HG03565 (cell line): ENCODE data around the gene ABCA3.

ENCODE experiments used
- ATAC-seq: cut with Tn5 transposase; IDR thresholded peaks from one replicate; pipeline ENCODE4 v1.9.1; 2021; ENCODE audit warnings: mild to moderate bottlenecking, moderate library complexity; ENCODE audit not compliant: unreplicated experiment

Gene ABCA3

DNA sequence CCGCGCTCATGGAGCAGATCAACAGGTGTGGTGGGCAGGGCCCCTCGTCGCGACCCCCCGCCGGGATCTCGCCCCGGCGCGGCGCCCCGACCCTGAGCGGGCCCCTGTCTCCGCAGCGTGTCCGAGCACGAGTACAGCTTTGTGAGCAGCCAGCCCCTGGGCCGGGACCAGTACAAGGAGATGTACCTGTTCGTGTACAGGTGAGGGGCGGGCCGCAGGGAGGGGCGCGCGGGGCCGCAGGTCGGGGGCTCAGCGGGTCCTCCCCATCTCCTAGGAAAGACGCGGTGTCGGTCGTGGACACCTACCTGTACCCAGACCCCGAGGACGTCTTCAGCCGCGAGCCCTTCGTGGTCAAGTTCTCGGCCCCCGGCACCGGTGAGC, 103.4 kb downstream of the ABCA3 start:
- ATAC-seq, result no peak

DNA sequence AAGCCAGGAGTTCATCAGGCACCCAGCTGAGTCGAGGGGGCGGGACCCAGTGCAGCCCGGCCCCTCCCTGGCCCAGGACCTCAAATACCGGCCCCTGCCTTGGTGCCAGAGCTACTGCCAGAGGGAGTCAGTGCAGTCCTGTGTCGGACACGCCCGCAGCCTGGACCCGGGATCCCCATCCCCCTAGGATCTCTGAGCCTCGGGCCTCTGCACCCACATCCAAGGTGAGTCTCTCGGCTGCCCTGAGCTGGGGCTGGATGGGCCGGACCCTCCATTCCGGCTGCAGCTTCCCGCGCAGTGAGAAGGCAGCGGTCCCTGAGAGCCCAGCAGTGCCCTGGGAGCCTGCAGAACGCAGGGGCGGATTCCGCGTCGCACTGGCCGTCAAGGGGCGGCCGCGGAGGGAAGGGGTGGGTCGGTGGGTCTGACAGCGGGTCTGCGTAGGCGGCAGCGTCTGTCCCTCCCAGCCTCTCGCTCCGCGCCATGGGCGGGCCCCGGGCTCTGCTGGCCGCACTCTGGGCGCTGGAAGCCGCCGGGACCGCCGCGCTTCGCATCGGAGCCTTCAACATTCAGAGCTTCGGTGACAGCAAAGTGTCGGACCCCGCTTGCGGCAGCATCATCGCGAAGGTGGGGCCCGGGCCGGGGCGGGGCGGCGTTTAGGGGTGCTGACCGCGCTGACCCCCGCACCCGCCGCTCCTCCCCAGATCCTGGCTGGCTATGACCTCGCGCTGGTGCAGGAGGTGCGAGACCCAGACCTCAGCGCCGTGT, 104.0 kb downstream of the ABCA3 start, which contains the start of gene DNASE1L2:
Gene DNASE1L2 (plus strand): TSS at position 108 of the 765 bp plus-strand sequence. CDS start 373 bp downstream, at position 481.
- ATAC-seq, result no peak

DNA sequence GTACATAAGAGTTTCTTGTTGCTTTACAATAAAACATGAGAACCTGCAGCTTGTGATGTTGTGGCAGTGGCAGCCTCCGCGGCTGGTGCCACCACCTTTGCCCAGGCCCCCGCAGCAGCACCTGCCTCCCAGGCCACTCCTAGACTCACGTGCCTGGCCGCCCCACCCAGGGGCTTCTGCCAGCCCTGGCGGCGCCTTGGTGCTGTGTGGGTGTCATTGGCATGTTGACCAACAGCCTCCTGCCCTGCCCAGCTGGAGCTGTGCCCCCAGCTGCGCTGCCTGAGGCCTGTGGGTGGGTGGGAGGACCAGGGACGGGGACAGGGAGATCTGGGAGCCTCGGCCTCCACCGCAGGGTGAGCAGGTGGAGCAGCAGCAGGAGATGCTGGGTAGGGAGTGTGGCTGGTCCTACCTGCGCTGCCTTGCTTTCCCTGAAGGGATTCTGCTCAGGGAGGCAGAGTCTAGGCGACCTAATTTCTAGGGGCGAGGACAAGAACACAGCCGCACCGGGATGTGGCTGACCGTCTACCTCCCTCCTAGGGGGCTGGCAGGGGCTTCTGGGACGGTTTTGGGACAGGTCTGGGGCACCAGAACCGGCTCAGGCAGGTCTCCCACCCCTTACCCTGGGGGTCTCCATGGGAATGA, 104.7 kb downstream of the ABCA3 start:
- ATAC-seq, result no peak

DNA sequence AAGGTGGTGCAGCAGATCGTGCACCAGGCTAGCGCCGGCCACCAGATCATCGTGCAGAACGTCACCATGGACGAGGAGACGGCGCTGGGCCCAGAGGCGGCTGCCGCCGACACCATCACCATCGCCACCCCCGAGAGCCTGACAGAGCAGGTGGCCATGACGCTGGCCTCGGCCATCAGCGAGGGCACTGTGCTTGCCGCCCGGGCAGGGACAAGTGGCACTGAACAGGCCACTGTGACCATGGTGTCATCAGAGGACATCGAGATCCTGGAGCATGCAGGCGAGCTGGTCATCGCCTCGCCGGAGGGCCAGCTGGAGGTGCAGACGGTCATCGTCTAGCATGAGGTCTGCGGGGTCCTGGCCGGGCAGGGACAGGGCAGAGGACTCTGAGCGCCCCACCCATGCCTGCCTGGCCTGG, 105.3 kb downstream of the ABCA3 start:
- ATAC-seq, result no peak

DNA sequence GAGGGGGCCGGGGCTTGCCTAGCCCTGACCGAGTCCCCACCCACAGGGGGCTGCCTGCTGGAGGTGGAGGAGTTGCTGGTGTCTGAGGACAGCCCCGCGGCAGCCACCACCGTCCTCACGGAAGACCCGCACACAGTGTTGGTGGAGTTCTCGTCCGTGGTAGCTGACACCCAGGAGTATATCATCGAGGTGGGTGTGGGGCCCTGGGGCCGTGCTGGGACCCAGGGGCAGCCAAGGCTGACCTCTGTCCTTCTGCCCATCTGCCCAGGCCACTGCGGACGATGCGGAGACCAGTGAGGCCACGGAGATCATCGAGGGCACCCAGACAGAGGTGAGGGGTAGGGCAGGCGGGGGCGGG, 105.7 kb downstream of the ABCA3 start:
- no peak for ATAC-seq

DNA sequence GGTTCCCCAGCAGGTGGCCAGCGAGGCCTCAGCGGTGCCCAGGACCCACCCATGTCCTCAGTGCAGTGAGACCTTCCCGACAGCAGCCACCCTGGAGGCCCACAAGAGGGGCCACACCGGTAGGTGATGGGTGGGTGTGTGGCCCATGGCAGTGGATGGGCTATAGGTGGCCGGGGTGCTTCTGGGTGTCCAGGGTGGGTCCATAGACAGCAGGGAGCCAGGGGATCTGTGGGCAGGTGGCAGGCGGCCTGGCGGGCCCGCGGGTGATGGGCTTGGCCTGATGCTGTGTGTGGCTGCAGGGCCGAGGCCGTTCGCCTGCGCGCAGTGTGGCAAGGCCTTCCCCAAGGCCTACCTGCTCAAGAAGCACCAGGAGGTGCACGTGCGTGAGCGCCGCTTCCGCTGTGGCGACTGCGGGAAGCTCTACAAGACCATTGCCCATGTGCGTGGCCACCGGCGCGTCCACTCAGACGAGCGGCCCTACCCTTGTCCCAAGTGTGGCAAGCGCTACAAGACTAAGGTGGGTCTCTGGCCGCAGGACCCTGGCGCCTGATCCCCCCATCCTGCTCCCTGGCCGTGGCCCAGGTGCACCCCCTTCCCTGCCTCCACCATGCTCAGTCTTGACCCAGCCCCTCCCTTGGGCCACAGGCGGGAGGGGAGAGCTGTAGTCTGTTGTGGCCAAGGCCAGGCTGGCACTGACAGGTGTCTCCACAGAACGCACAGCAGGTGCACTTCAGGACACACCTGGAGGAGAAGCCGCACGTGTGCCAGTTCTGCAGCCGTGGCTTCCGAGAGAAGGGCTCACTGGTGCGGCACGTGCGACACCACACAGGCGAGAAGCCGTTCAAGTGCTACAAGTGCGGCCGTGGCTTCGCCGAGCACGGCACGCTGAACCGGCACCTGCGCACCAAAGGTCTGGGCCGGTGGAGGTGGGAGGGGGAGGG, 106.4 kb downstream of the ABCA3 start:
- no peak for ATAC-seq

DNA sequence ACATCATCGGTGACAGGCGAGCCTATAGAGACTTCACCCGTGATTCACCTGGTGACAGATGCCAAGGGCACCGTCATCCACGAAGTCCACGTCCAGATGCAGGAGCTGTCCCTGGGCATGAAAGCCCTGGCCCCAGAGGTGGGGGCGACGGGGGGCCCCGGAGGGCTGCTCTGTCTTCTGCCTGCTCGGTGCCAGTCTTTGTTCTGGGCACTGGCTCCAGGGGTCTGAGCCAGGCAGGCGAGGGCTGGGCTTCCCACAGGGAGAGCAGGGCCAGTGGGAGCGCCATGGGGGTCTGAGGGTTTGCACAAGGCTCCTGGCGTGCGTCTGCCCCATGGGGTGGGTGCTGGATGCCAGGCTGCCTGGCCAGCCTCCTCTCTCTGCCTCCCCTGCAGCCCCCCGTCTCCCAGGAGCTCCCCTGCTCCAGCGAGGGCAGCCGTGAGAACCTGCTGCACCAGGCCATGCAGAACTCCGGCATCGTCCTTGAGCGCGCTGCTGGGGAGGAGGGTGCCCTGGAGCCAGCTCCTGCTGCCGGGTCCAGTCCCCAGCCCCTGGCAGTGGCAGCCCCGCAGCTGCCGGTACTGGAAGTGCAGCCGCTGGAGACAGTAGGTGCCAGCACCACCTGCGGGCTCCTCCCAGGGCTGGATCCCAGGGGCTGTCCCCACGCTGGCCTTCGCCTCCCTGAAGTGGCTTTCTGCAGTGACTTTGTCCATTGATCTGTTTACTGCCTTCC, 107.3 kb downstream of the ABCA3 start:
- ATAC-seq, result no peak

DNA sequence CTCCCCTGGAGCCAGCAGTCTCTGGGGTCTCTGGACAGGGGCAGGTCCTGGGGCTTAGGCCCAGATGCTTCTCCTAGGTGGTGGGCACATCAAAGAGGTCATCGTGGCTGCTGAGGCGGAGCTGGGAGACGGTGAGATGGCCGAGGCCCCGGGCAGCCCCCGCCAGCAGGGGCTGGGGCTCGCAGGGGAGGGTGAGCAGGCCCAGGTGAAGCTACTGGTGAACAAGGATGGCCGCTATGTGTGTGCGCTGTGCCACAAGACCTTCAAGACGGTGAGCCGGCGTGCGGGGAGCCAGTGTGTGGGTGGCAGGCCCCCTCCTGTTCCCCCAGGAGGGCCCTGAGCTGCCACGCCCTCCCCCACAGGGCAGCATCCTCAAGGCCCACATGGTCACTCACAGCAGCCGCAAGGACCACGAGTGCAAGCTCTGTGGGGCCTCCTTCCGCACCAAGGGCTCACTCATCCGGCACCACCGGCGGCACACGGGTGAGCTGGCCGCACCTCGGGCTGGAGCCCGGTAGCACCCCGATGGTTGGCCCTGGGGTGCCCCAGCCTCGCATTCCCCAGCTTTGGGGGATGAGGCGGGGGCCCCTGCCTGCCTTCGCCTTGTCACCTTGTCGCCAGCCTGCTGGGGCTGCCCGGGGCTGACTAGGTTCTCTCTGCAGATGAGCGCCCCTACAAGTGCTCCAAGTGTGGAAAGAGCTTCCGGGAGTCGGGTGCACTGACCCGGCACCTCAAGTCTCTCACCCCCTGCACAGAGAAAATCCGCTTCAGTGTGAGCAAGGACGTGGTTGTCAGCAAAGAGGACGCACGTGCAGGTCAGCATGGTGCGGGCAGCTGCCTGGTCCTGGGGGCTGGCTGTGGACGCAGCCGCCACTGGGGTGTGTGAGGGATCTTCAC, 108.2 kb downstream of the ABCA3 start:
- ATAC-seq, result no peak

DNA sequence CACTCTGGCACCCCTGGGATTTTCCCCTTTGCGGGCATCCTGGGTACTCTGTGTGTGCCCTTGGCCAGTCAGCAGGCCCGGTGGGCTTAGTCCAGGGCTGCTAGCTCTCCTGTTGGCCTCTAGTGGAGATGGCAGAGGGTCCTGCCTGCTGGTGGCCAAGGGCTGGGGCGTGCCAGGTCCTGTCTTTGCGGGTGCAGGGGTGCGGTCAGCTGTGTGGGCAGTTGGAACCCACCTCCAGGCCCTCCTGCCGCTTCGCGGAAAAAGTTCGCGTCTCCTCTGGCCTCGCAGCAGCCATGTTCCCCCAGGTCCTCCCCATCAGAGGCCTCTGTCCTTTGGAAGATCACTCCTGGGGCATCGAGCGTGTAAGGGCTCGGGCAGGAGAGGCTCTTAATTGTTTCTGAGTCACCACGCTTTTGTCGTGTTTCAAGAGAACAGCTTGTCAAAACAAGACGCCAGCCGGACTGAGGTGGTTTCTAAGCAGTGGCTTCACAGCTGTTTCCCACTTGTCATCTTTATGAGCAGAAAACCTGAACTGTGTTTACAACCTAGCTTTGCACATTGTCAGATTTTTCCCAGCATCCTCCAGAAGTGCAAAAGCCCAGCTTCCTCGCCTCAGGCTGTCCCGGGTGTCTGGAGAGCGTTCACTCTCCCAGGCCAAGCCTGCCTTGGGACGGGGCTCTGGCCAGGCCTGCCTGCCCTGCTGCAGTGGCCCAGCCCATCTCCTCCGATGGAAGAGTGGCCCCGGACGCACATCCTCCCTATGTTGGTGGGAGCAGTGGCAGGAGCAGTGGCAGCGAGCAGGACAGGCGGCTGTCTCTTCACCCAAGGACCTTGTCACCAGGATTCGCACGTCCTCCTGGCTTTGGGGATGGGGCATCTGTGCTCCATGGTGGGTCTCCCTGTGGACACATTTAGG, 109.3 kb downstream of the ABCA3 start:
- ATAC-seq, result no peak

DNA sequence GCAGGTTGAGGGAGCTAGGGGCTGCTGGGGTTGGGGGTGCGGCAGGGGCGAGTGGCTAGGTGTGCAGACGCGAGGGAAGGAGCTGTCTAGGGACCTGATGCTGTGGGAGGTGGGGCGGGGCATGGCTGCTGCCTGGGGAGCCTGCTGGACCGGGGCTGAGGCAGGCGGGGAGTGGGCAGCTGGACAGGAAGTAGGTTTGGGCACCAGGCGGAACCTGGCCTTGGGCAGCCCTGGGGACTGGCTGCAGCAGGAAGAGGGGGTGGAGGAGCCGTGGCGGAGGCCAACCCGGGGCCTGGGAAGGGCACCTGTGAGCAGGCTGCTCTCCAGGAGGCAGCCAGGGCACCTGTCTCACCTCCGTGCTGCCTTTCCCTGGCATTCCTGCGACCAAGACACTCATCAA, 110.2 kb downstream of the ABCA3 start:
- ATAC-seq, result no peak

DNA sequence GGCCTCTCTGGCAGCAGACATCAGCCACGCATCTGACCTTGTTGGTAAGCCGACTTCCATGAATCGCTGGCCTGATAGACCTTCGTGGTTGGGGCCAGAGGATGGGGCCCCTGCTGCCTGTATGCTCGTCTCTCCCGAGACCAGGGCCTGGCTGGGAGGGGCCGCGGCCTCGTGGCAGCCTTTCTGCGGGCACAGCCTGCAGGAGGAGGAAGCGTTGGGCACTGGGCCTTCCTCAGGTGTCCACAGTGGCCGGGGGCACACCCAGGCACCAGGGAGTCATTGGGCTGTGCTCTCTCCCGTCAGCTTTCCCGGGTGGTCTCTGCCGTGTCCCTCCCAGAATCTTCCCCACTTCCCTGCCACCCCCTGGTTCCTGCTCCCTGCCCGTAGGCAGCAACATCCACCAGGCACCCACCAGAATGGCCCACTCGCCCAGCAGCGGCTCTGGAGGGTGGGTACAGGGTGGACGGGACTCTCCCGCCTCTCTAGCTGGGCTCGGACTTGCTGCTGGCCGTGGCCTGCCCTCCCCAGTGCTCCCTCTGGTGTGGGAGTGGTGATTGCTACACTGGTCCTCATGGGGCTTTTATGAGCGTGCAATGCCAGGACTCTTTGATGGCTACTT, 110.8 kb downstream of the ABCA3 start:
- no peak for ATAC-seq

DNA sequence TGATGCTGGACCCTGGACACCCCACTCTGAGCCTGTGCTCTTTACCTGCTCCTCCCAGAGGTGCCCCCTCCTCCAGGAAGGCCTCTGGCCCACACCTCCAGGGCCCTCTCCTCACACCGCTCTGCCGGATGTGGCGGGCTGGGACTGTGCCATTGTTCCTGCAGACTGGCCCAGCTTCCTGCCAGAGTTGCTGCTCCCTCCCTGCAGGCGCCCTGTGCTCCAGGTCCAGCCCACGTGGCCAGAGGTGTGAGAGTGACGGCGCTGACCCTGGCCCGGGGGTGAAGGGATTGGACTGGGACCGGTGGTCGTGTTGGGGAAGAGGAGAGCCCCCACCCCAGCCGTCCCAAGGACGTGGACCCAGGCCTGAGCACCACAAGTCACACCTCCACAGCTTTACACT, 111.4 kb downstream of the ABCA3 start:
- no peak for ATAC-seq

DNA sequence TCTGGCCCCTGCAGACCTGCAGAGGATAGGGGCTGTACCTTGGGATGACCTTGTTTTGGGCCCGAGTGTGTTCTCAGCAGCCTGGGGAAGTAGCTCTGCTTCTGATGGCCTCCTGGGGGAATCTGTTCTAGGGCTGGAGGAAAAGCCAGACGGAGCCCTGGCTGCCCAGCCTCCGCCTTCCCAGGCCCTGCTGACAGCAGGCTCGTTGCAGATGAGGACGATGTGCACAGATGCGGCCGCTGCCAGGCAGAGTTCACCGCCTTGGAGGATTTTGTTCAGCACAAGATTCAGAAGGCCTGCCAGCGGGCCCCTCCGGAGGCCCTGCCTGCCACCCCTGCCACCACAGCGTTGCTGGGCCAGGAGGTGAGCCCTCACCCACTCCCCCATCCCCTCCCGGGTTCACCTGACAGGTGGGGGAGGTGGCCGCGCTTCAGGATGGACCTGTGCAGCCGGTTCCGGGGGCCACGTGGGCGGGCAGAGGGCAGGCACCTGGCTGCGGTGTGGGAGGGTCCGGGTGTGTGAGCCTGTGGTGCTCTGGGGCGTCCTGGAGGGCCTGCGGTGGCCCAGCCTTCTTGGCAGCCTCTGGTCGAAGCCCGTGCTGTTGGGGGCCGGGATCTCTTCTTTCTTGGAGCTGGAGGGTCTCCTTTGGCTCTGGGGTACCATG, 112.2 kb downstream of the ABCA3 start:
- ATAC-seq, result no peak

DNA sequence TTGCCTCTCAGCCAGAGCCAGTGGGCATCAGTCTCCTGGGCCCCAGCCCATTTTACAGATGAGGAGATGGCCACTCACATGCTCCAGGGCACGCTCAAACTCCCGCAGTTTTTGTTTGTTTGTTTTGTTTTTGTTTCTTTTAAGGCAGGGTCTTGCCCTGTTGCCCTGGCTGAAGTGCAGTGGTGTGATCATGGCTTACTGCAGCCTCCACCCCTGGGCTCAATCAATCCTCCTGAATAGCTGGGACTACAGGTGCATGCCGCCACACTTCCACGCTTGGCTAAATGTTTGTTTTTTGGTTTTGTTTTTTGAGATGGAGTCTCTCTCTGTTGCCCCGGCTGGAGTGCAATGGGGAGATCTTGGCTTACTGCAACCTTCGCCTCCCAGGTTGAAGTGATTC, 113.6 kb downstream of the ABCA3 start:
- no peak for ATAC-seq

DNA sequence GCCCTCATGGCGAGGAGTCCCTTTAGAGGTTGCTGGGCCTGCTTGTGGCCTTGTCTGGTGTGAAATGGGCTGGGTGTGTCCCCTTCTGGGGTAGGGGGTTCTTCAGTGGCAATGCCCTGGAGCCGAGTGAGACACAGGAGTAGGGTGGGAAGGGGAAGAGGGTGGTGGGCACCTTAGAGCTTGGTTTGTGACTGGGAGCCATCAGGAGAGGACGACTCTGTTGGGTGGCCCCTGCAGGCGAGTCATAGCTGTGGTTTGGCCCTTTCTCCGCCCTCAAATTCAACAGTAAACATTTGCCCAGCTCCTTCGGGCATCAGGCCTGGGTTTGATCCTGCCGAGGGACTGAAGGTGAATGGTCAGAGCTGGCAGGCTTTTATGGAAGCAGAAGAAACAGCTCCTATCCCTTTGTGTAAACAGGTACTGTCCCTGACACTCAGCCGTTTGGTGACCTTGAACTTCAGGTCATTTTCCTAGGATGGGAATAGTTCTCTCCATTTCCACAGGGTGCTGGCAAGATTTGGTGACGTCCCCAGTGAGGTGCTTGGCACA, 114.2 kb downstream of the ABCA3 start:
- ATAC-seq, result no peak
